T-cell (primary cell): ENCODE data around the gene KCNK1. TPM values are rescaled to one million over a fixed set of nuclear protein-coding genes. Genes with fewer than 3 reads are reported as not detected.

ENCODE experiments used
- ATAC-seq, 4 experiments: fragments of 200-7000 bp in 3 of 4; fragments of 150-1000 bp in 1 of 4; cut with Tn5 transposase; replicated peaks in 1 of 4; 1 replicate in 3 of 4; 2 replicates in 1 of 4; pipeline ENCODE4 v1.10.0; 2021; ENCODE audit warnings: moderate library complexity in 3 of 4, mild to moderate bottlenecking in 2 of 4, moderate number of reproducible peaks in 1 of 4
- CTCF ChIA-PET, 2 donors: fragments of 300-600 bp; sonication (Branson Sonifier 250); formaldehyde crosslinking; loops; one replicate each; lab custom pipeline; 2022; ENCODE audit warnings: antibody characterized with exemption in 2 of 2; lab: Charles Lee
- POLR2A ChIA-PET, 2 donors: fragments of 300-600 bp; sonication (Branson Sonifier 250); formaldehyde crosslinking; loops; one replicate each; lab custom pipeline; 2022; ENCODE audit warnings: antibody characterized with exemption in 2 of 2; lab: Charles Lee
- DNase-seq, 35 experiments: peaks; one replicate each; pipeline versions ENCODE4 v3.0.0 to v3.0.0-alpha.2; 2013 to 2023
- H3K27ac ChIP-seq: one replicate; pipeline ENCODE4 v1.5.1; 2013; ENCODE audit warnings: low read length
- H3K27me3 ChIP-seq, 2 experiments: replicated peaks in 1 of 2; 1 replicate in 1 of 2; 2 replicates in 1 of 2; pipeline versions ENCODE4 v1.6.1 to v1.7.0; 2013; ENCODE audit warnings: low read length in 1 of 2, mixed read lengths in 1 of 2; ENCODE audit not compliant: control insufficient read depth in 2 of 2, insufficient read depth in 2 of 2; ENCODE audit errors: extremely low read depth in 1 of 2
- H3K36me3 ChIP-seq, 2 donors: 1 replicate in 1 of 2; 2 replicates in 1 of 2; pipeline versions ENCODE4 v1.6.1 to v1.7.0; 2013; ENCODE audit warnings: low read length in 1 of 2; ENCODE audit not compliant: control insufficient read depth in 2 of 2, insufficient read depth in 1 of 2; ENCODE audit errors: extremely low read depth in 1 of 2
- H3K4me1 ChIP-seq, 2 experiments: 1 replicate in 1 of 2; 2 replicates in 1 of 2; pipeline versions ENCODE4 v1.6.1 to v1.7.0; 2013; ENCODE audit warnings: low read length in 2 of 2, mixed read lengths in 1 of 2; ENCODE audit not compliant: insufficient read depth in 2 of 2, control insufficient read depth in 1 of 2; ENCODE audit errors: extremely low read depth in 1 of 2
- H3K4me3 ChIP-seq, 2 donors: 1 replicate in 1 of 2; 2 replicates in 1 of 2; pipeline versions ENCODE4 v1.5.1 to v1.7.0; 2013; ENCODE audit warnings: mild to moderate bottlenecking in 2 of 2, low read length in 1 of 2, moderate library complexity in 1 of 2; ENCODE audit not compliant: control insufficient read depth in 1 of 2; ENCODE audit errors: extremely low read depth in 1 of 2
- H3K9me3 ChIP-seq: 2 replicates; pipeline ENCODE4 v1.7.0; 2013
- H3K27ac Mint-ChIP-seq, 2 donors: one replicate each; pipeline ENCODE4 v1.8.0; 2020 to 2021; ENCODE audit warnings: mild to moderate bottlenecking in 2 of 2, mixed read lengths in 2 of 2
- H3K27me3 Mint-ChIP-seq, 2 donors: one replicate each; pipeline ENCODE4 v1.8.0; 2021 to 2022; ENCODE audit warnings: mixed read lengths in 2 of 2
- H3K36me3 Mint-ChIP-seq: one replicate; pipeline ENCODE4 v1.8.0; 2021; ENCODE audit warnings: mixed read lengths
- H3K4me1 Mint-ChIP-seq, 3 donors: one replicate each; pipeline ENCODE4 v1.8.0; 2020 to 2022; ENCODE audit warnings: mixed read lengths in 3 of 3, mild to moderate bottlenecking in 1 of 3
- H3K4me3 Mint-ChIP-seq, 3 donors: one replicate each; pipeline ENCODE4 v1.8.0; 2020 to 2022; ENCODE audit warnings: mild to moderate bottlenecking in 3 of 3, mixed read lengths in 3 of 3, moderate library complexity in 3 of 3
- H3K9me3 Mint-ChIP-seq, 3 donors: one replicate each; pipeline ENCODE4 v1.8.0; 2020 to 2022; ENCODE audit warnings: mixed read lengths in 3 of 3
- WGBS: methylation state at CpG from one replicate; pipeline ENCODE4 v1.1.5; 2013; ENCODE audit warnings: missing lambda C conversion rate; ENCODE audit not compliant: insufficient coverage; 5-methylcytosine and 5-hydroxymethylcytosine counted together
- total RNA-seq, 35 experiments: library from RNA in 6 of 35; stranded (reverse) in 6 of 35; fragments of 120-200 nt in 1 of 35; gene quantifications; one replicate each; pipeline versions ENCODE4 v1.2.1 to v1.2.4 and lab custom pipeline; 2013 to 2026

KCNK1 gene
- total RNA-seq, 5 donors from 2014 or later (not counting 1 experiment from before 2014, with no cell fraction given), result 0.26 to 0.76 (median 0.36) TPM; not detected in 2

DNA sequence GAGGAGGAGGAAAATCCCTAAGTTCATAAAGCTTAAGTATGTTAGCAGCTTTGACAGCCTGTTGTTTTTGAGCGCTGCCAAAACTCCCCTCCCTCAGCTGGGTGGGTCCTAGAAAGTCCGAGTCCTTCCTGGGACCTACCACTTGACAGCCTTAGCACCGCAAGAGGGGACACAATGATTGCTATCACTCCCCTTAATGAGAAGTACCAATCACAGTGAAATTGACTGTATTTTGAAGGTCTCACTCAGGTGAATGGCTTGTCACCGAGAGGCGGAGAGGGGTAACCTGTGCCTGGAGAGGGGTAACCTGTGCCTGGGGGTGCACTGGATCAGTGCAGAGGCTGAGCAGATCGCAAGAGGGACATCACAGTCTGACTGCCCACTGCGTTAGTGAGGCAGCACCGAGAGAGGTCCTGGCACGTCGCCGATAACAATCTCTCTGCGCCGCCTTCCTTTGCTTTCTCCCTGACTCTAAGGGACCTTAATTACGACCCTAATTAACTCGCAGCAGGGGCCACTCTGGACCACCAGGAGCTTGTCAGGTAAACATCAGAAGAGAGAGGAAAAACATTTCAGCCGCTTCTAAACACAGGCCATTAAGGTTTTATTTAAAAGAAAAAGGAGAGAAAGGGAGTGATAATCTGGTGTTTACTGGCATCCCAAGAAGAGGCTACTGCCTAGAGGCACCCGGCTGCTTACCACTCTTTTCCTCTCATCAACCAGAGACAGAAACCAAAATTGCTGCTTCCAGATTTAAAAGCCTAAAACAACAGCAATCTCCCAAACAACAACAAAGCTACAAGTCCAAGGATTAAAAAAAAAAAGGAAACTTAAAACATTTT lies 25.7 kb upstream of the KCNK1 start:
- POLR2A ChIA-PET, result no interaction called here
- CTCF ChIA-PET, result no interaction called here
- H3K36me3 ChIP-seq, result no peaks in the 10 kb centered on the region
- WGBS, result 23% methylated on average over 10 of the region's 17 CpGs
- ATAC-seq, result no peak
- no peaks in the 10 kb centered on the region for H3K9me3 ChIP-seq
- no peak overlapping the region for H3K4me3 ChIP-seq
- no peaks in the 10 kb centered on the region for H3K4me1 ChIP-seq
- H3K4me3 Mint-ChIP-seq, result no peak overlapping the region
- H3K27ac Mint-ChIP-seq, result no peak overlapping the region
- H3K27me3 ChIP-seq, result peaks cover 3 to 15% of the 10 kb centered on the region in 2 experiments
- no peaks in the 10 kb centered on the region for H3K9me3 Mint-ChIP-seq
- H3K27ac ChIP-seq, result no peak overlapping the region
- DNase-seq, result no peak
- no peaks in the 10 kb centered on the region for H3K4me1 Mint-ChIP-seq
- H3K27me3 Mint-ChIP-seq, result peaks cover 6 to 10% of the 10 kb centered on the region in 2 donors
- no peaks in the 10 kb centered on the region for H3K36me3 Mint-ChIP-seq

DNA sequence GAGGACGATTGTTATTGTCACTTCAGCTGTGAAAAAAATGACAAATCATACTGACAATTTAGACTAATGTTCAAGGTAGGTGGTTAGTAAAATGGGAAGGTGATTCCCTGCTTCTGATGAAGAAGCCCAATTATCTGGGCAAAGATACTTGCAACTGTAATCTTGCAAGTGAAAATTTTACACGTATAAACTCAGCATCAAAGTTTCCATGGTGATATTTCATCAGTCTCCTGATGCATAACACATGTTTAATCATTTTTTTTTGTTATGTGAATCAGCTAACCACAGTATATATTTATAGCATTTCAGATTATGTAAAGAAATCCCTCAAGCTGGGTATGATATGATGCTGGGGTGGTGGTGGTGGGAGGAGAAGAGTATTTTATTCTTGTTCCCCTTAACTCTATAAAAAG lies 16.4 kb upstream of the KCNK1 start:
- POLR2A ChIA-PET, result no interaction called here
- WGBS, result no CpG with 5 or more reads among the region's 2 CpGs
- no peak for DNase-seq
- Mint-ChIP-seq H3K4me3 (no peak overlapping the region), H3K27ac (no peak overlapping the region), H3K36me3 (no peaks in the 10 kb centered on the region), H3K4me1 (peaks cover 2 to 23% (median 8%) of the 10 kb centered on the region in 3 donors), H3K27me3 (peaks cover 9 to 15% of the 10 kb centered on the region in 2 donors), H3K9me3 (peaks cover 0 to 4% (median 0%) of the 10 kb centered on the region in 3 donors)
- Histone ChIP-seq H3K27me3 (peaks cover 0 to 2% of the 10 kb centered on the region in 2 experiments), H3K4me1 (no peaks in the 10 kb centered on the region), H3K9me3 (no peaks in the 10 kb centered on the region), H3K36me3 (no peaks in the 10 kb centered on the region), H3K4me3 (no peak overlapping the region), H3K27ac (no peak overlapping the region)
- CTCF ChIA-PET, result no interaction called here
- no peak for ATAC-seq

DNA sequence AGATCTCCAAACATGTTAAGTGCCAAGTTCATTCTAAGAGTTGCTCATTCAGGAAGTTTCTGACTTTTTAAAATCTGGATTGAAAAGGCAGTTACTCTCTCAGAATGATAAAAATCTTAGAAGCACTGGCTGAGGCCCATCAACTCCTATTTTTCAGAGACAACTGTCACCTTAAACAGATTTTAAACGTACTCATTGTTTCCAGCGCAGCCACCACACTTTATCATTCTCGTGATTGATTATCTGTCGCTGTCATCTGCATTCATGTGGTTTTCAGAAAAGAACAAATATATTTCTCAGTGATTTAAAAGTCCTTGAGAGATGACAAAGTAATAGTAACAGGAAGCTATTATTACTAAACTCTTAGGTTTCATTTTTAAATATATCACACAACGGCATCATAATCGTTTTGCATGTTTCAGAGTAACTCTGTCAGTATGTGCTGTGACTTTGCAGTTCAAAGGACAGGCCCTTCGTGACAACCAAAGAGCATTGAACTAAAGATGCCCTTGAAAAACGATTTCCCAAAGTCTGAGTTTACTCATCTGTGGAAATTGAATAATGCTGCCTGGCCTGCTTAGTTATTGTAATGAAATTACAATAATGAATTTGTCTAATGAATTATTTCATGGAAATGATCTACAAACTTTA lies 14.9 kb upstream of the KCNK1 start:
- ATAC-seq, result no peak
- DNase-seq, result peak in 1 of 35 experiments; percentile 1

DNA sequence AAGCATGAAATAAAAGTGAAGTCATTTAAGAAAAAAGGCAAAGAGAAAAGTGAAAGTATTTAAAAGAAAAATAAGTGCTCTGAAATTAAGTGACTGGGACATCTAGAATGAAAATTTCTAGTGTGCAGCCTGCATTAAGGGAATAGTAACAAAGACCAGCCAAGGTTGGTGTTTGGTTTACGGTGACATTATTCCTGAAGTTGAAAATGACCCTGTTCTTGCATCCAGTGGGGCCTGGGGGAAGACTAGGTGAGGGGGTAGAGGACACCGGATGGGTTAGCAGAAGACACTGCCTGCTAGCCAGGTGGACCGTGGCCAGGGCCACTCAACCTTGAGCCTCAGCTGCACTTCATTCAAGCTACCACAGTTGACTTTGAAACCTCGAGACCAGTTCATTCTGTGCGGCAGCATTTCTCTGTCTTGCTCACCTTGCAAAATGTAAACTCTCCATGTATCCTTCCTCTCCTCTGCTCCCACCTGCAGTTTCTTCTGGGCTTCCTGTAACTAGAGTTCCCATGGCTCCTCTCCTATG lies 14.3 kb upstream of the KCNK1 start:
- Mint-ChIP-seq H3K27ac (no peak overlapping the region), H3K9me3 (peaks cover 0 to 4% (median 0%) of the 10 kb centered on the region in 3 donors), H3K4me1 (peaks cover 2 to 23% (median 8%) of the 10 kb centered on the region in 3 donors), H3K27me3 (peaks cover 10 to 15% of the 10 kb centered on the region in 2 donors), H3K36me3 (no peaks in the 10 kb centered on the region), H3K4me3 (no peak overlapping the region)
- Histone ChIP-seq H3K9me3 (no peaks in the 10 kb centered on the region), H3K27me3 (peaks cover 0 to 3% of the 10 kb centered on the region in 2 experiments), H3K27ac (no peak overlapping the region), H3K4me3 (no peak overlapping the region), H3K36me3 (no peaks in the 10 kb centered on the region), H3K4me1 (no peaks in the 10 kb centered on the region)
- ATAC-seq (no peak), DNase-seq (no peak)
- ChIA-PET CTCF (no interaction called here), POLR2A (no interaction called here)
- WGBS, result 58% methylated on average over 5 of the region's 5 CpGs

More for the DNA sequence above, 14.9 kb upstream of the KCNK1 start:
- Mint-ChIP-seq H3K27me3 (peaks cover 9 to 15% of the 10 kb centered on the region in 2 donors), H3K4me3 (no peak overlapping the region), H3K4me1 (peaks cover 2 to 23% (median 8%) of the 10 kb centered on the region in 3 donors), H3K9me3 (peaks cover 0 to 4% (median 0%) of the 10 kb centered on the region in 3 donors), H3K27ac (no peak overlapping the region), H3K36me3 (no peaks in the 10 kb centered on the region)
- H3K27ac ChIP-seq, result no peak overlapping the region
- no peaks in the 10 kb centered on the region for H3K9me3 ChIP-seq
- no peaks in the 10 kb centered on the region for H3K4me1 ChIP-seq
- WGBS, result 22% methylated on average over 1 of the region's 8 CpGs
- no peaks in the 10 kb centered on the region for H3K36me3 ChIP-seq
- CTCF ChIA-PET, result interaction anchor here in 1 of 2 donors (0.5 kb wide), 1 partner anchor 198 kb away, joined by 4 read pairs; no protein-coding TSS in a partner anchor
- POLR2A ChIA-PET, result no interaction called here
- H3K4me3 ChIP-seq, result no peak overlapping the region
- peaks cover 0 to 2% of the 10 kb centered on the region in 2 experiments for H3K27me3 ChIP-seq

DNA sequence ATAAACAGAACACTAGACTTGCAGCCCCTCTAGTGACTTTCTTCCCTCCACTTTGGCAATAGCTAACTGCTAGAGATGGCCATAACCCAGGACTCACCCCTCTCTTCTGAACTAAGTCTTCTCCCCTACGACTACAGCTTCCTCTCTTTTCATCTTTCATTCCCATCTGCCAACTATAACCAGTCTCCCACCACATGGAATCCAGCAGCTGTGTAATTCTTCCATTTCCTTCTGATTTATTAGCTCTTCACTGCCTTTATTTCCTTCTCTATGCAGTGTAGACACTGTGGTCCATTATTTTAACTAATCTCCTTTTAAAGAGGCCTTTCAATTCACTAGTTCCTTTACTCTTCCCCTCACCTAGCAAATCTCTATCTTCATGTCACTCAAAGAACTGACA lies 13.4 kb upstream of the KCNK1 start:
- Histone ChIP-seq H3K27ac (no peak overlapping the region), H3K4me3 (no peak overlapping the region), H3K36me3 (no peaks in the 10 kb centered on the region), H3K9me3 (no peaks in the 10 kb centered on the region), H3K4me1 (no peaks in the 10 kb centered on the region), H3K27me3 (peaks cover 0 to 6% of the 10 kb centered on the region in 2 experiments)
- Mint-ChIP-seq H3K9me3 (peaks cover 0 to 4% (median 0%) of the 10 kb centered on the region in 3 donors), H3K27ac (no peak overlapping the region), H3K36me3 (no peaks in the 10 kb centered on the region), H3K4me1 (peaks cover 2 to 23% (median 8%) of the 10 kb centered on the region in 3 donors), H3K4me3 (no peak overlapping the region), H3K27me3 (peaks cover 12 to 15% of the 10 kb centered on the region in 2 donors)
- no peak for DNase-seq
- POLR2A ChIA-PET, result interaction anchor here in 1 of 2 donors (0.5 kb wide), 1 partner anchor 50 kb away, joined by 4 read pairs; no protein-coding TSS in a partner anchor
- 43% methylated on average over 1 of the region's 1 CpG for WGBS
- ATAC-seq, result no peak
- CTCF ChIA-PET, result no interaction called here

DNA sequence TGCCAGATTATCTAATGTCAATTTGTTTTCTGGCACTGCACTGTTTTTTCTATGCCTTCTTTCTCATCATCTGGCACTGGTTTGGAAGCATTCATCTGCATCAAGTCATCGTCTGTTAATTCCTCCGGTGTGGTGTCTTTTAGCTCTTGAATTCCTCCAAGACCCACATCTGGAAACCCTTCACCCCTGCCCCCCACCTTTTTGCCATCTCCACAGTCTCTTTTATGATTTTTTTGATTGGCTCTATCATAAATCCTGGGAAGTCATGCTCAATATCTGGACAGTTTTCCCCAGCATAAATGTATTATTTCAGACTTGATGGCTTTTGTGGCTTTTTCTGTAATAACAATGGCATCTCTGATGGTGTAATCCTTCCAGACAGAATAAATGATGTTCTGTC lies 10.4 kb upstream of the KCNK1 start:
- CTCF ChIA-PET, result no interaction called here
- ATAC-seq (no peak), DNase-seq (no peak)
- H3K9me3 Mint-ChIP-seq, result peaks cover 0 to 4% (median 0%) of the 10 kb centered on the region in 3 donors
- peaks cover 10 to 18% of the 10 kb centered on the region in 2 donors for H3K27me3 Mint-ChIP-seq
- H3K4me1 ChIP-seq, result no peaks in the 10 kb centered on the region
- H3K36me3 Mint-ChIP-seq, result no peaks in the 10 kb centered on the region
- WGBS, result 95% methylated on average over 2 of the region's 2 CpGs
- H3K27me3 ChIP-seq, result peaks cover 0 to 8% of the 10 kb centered on the region in 2 experiments
- H3K4me3 Mint-ChIP-seq, result no peak overlapping the region
- POLR2A ChIA-PET, result no interaction called here
- H3K9me3 ChIP-seq, result no peaks in the 10 kb centered on the region
- H3K27ac ChIP-seq, result no peak overlapping the region
- H3K27ac Mint-ChIP-seq, result no peak overlapping the region
- H3K4me3 ChIP-seq, result no peak overlapping the region
- peaks cover 2 to 19% (median 8%) of the 10 kb centered on the region in 3 donors for H3K4me1 Mint-ChIP-seq
- H3K36me3 ChIP-seq, result no peaks in the 10 kb centered on the region
